K562 (cell line): ENCODE measurements around the gene EIF2AK3. TPM values are rescaled to one million over a fixed set of nuclear protein-coding genes. Genes with fewer than 3 reads are reported as not detected.
A peak's percentile ranks its signal among the peaks of the same experiment; 100 is the strongest.

Source experiments
- ATAC-seq: fragments of 200-7000 bp; cut with Tn5 transposase; 3 replicates; pipeline ENCODE4 v1.9.1; 2020; ENCODE audit warnings: moderate library complexity
- BruUV-seq: library from RNA; stranded (reverse); fragments of 400-500 nt; replicated peaks from 2 replicates; lab custom pipeline; 2021; lab: Mats Ljungman, UMichigan
- CTCF ChIA-PET: fragments of 300-600 bp; formaldehyde crosslinking; extraction: SDS; loops from one replicate; lab custom pipeline; 2021; ENCODE audit warnings: low intra/inter-chr PET ratio; lab: Yijun Ruan, JAX
- POLR2A ChIA-PET: fragments of 300-600, 350-650 bp; sonication (Branson Sonifier 250); formaldehyde crosslinking; extraction: SDS; loops from one replicate; lab custom pipeline; 2021; ENCODE audit warnings: antibody characterized with exemption, inconsistent platforms; lab: Yijun Ruan, JAX
- DNase-seq, 4 experiments: peaks; one replicate each; pipeline versions ENCODE4 v3.0.0 to v3.0.0-alpha.2; 2011 to 2018; ENCODE audit warnings: low spot score in 3 of 4, mixed read lengths in 3 of 4; ENCODE audit errors: extremely low read depth in 1 of 4
- FAIRE-seq: peaks from 2 replicates; lab custom pipeline; 2011; peaks lifted over from hg19 to GRCh38; lab: Jason Lieb, UNC
- H2AFZ ChIP-seq: 2 replicates; pipeline ENCODE4 v1.6.0; 2011; ENCODE audit warnings: low read depth, low read length, control low read depth, inconsistent platforms
- H3K27ac ChIP-seq: fragments of 200-600 bp; 3 replicates; pipeline ENCODE4 v1.8.0; 2011; ENCODE audit warnings: low read depth, mild to moderate bottlenecking, control low read depth, inconsistent platforms, low read length, moderate library complexity, mixed read lengths; ENCODE audit errors: extremely low read depth
- H3K27me3 ChIP-seq, 2 experiments: fragments of 300-600 bp in 1 of 2; 2 replicates in 1 of 2; 3 replicates in 1 of 2; pipeline versions ENCODE4 v1.6.0 to v1.8.0; 2011; ENCODE audit warnings: inconsistent platforms in 2 of 2, low read length in 2 of 2, mild to moderate bottlenecking in 1 of 2, mixed read lengths in 1 of 2, moderate library complexity in 1 of 2; ENCODE audit not compliant: control insufficient read depth in 2 of 2, insufficient read depth in 2 of 2
- H3K36me3 ChIP-seq: fragments of 300-600 bp; 3 replicates; pipeline ENCODE4 v1.8.0; 2011; ENCODE audit warnings: mild to moderate bottlenecking, low read length, inconsistent platforms; ENCODE audit not compliant: control insufficient read depth, insufficient read depth
- H3K4me1 ChIP-seq, 2 experiments: fragments of 200-600 bp in 1 of 2; replicated peaks in 1 of 2; 2 replicates in 1 of 2; 3 replicates in 1 of 2; pipeline versions ENCODE4 v1.5.1 to v1.8.0; 2011; ENCODE audit warnings: inconsistent platforms in 2 of 2, low read length in 2 of 2, mild to moderate bottlenecking in 1 of 2, mixed read lengths in 1 of 2, moderate library complexity in 1 of 2; ENCODE audit not compliant: control insufficient read depth in 2 of 2, insufficient read depth in 2 of 2
- H3K4me2 ChIP-seq: 2 replicates; pipeline ENCODE4 v1.6.1; 2011; ENCODE audit warnings: low read length, control low read depth, inconsistent platforms, mixed read lengths; ENCODE audit not compliant: insufficient read depth
- H3K4me3 ChIP-seq: fragments of 200-600 bp; sonication (generic), shearing (Covaris generic); 2 replicates; pipeline ENCODE4 v1.5.1; 2016; ENCODE audit warnings: control low read depth, inconsistent platforms
- H3K79me2 ChIP-seq: fragments of 200-600 bp; 3 replicates; pipeline ENCODE4 v1.8.0; 2011; ENCODE audit warnings: low read length, inconsistent platforms; ENCODE audit not compliant: control insufficient read depth, insufficient read depth
- H3K9ac ChIP-seq, 2 experiments: 2 replicates each; pipeline versions ENCODE4 v1.6.0 to v1.6.1; 2011; ENCODE audit warnings: low read depth in 2 of 2, low read length in 2 of 2, control low read depth in 1 of 2, inconsistent platforms in 1 of 2, mild to moderate bottlenecking in 1 of 2, mixed read lengths in 1 of 2; ENCODE audit not compliant: insufficient read depth in 1 of 2
- H3K9me1 ChIP-seq: one replicate; pipeline ENCODE4 v1.6.0; 2011; ENCODE audit warnings: inconsistent platforms, mild to moderate bottlenecking, low read length, moderate library complexity; ENCODE audit not compliant: control insufficient read depth, insufficient read depth
- H3K9me3 ChIP-seq: replicated peaks from 2 replicates; pipeline ENCODE4 v1.5.1; 2011; ENCODE audit warnings: low read depth, low read length, inconsistent platforms; ENCODE audit not compliant: control insufficient read depth, insufficient read depth
- H4K20me1 ChIP-seq: replicated peaks from 2 replicates; pipeline ENCODE4 v1.6.1; 2011; ENCODE audit warnings: low read length, inconsistent platforms, mixed read lengths; ENCODE audit not compliant: control insufficient read depth, insufficient read depth
- FOXA1 ChIP-seq: fragments of 450-650 bp; IDR thresholded peaks from 2 replicates; pipeline ENCODE4 v1.6.1; 2016; ENCODE audit warnings: mild to moderate bottlenecking, borderline replicate concordance
- MAFF ChIP-seq: IDR thresholded peaks from 2 replicates; pipeline ENCODE4 v1.6.1; 2012; ENCODE audit warnings: low read length, improper control_type of control experiment
- NFIX ChIP-seq: fragments of 250-450 bp; sonication (Bioruptor Pico); IDR thresholded peaks from 2 replicates; pipeline ENCODE4 v1.4.0; 2020; ENCODE audit warnings: low read depth, mild to moderate bottlenecking, moderate library complexity
- PBX2 ChIP-seq, 2 experiments: IDR thresholded peaks in 1 of 2; conservative IDR thresholded peaks in 1 of 2; 2 replicates each; pipeline ENCODE4 v1.6.1; 2016; ENCODE audit warnings: low read depth in 2 of 2, mild to moderate bottlenecking in 1 of 2, missing compliant biosample characterization in 1 of 2, missing genetic modification characterization in 1 of 2, moderate library complexity in 1 of 2
- PHF8 ChIP-seq: fragments of 200-600 bp; sonication (generic); IDR thresholded peaks from 2 replicates; pipeline ENCODE4 v1.6.1; 2012; ENCODE audit warnings: mixed run types, mild to moderate bottlenecking, inconsistent platforms, low read length, moderate library complexity, borderline replicate concordance
- SMAD4 ChIP-seq: fragments of 250-450 bp; sonication (Bioruptor Pico); conservative IDR thresholded peaks from 2 replicates; pipeline ENCODE4 v1.8.0; 2021; ENCODE audit warnings: inconsistent platforms, mild to moderate bottlenecking, moderate library complexity
- ZNF316 ChIP-seq: fragments of 450-650 bp; IDR thresholded peaks from 2 replicates; pipeline ENCODE4 v1.6.1; 2016
- ZNF592 ChIP-seq: fragments of 450-650 bp; IDR thresholded peaks from 2 replicates; pipeline ENCODE4 v1.6.1; 2017; ENCODE audit warnings: antibody characterized with exemption, mild to moderate bottlenecking
- WGBS: fragments of 100-300 bp; shearing (Covaris generic); methylation state at CpG from one replicate; pipeline ENCODE4 v1.1.6; 2016; ENCODE audit warnings: low coverage, mixed read lengths; ENCODE audit not compliant: insufficient coverage; ENCODE audit errors: missing lambda C conversion rate; 5-methylcytosine and 5-hydroxymethylcytosine counted together
- in situ Hi-C: fragments of 300-500 bp; cut with MboI; formaldehyde crosslinking; loops from 4 replicates; pipeline ENCODE4 v1.15.0; 2018; ENCODE audit warnings: inconsistent platforms, mixed read lengths
- intact Hi-C: fragments of 100-400 bp; cut with micrococcal nuclease; formaldehyde crosslinking; loops from 2 replicates; pipeline ENCODE4 v1.14.2; 2022
- polyA plus RNA-seq, 8 experiments: library from polyadenylated mRNA; depleted of rRNA in 4 of 8; stranded (reverse) in 5 of 8; unstranded in 3 of 8; fragments of >200 nt; fragmentation: Nextera tagmentation in 2 of 8; fragmentation: Illumina TruSeq in 1 of 8; extraction: Ambion mirVana in 2 of 8; extraction: Trizol in 1 of 8; gene quantifications; 2 replicates each; pipeline versions ENCODE4 v1.2.1 to v1.2.3, GENCODE V29; 2011 to 2014; ENCODE audit warnings: inconsistent platforms in 1 of 8, missing spikeins in 1 of 8
- total RNA-seq, 7 experiments: library from RNA; depleted of rRNA in 6 of 7; stranded (reverse); fragments of >200 nt in 6 of 7; fragmentation: Illumina TruSeq in 2 of 7; extraction: Trizol in 2 of 7; gene quantifications; 2 replicates each; pipeline versions ENCODE4 v1.2.1 to v1.2.3, GENCODE V29; 2011 to 2021; ENCODE audit warnings: low replicate concordance in 1 of 7

EIF2AK3 gene
- total and polyA plus RNA-seq, 9 of the 15 experiments (the other 6 are each of a cell fraction or from before 2014, with no cell fraction given), result 1.7 to 11.6 (median 7.4) TPM

DNA sequence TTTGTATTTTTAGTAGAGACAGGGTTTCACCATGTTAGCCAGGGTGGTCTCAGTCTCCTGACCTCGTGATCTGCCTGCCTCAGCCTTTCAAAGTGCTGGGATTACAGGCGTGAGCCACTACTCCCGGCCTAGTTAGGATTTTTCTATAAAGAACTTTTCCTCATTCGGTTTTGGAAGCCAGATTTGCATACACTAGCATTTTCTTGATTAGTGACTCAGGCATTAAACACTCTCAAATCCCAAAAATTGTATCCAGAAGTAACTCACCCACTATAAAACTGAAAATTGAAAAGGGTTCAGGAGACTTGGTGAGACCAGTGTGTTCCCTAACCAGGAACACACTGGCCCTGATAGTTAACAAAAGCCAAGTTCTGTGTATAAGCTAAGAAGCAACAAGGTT, 25.2 kb downstream of the EIF2AK3 start:
- POLR2A ChIA-PET, result interaction anchor here (1.2 kb wide), 1 partner anchor 38 kb away, joined by 4 read pairs; no protein-coding TSS in a partner anchor
- in situ Hi-C loops, result no loop called here

DNA sequence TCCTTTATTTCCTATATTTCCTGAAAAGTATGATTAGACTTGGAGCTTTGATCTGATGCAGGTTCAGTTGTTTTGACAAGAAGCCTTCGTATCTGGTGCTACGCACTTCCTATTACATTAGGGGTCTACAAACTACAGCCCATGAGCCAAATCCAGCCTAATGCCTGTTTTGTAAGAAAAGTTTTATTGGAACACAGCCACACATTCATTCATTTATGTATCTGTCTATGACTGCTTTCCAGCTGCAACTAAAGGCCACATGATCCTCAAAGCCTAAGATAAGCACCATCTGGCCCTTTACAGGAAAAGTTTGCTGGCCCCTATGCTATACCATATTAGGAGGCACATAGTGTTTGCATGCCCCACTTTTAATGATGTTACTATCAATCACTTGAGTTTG, 26.0 kb downstream of the EIF2AK3 start:
- POLR2A ChIA-PET, result interaction anchor here (0.7 to 1.2 kb wide), 2 partner anchors 26 to 39 kb away, joined by 3 to 4 read pairs; no protein-coding TSS in a partner anchor
- peak; percentile 50; the same call in 2 of the 3 replicates for ATAC-seq
- intact Hi-C loops, result no loop called here
- TF ChIP-seq NFIX (CRISPR knock-in tag) (no peak), ZNF592 (no peak), SMAD4 (CRISPR knock-in tag) (no peak), PBX2 (CRISPR knock-in tag; IDR thresholded peaks at IDR 0.05; ENCODE audit: low read depth) (no peak), PBX2 (tag; conservative IDR thresholded peaks at IDR 0.05; ENCODE audit: low read depth) (0 out of 2 replicates have a peak, but pooled peaks have one; percentile 17), PHF8 (no peak)

More for the DNA sequence above, 25.2 kb downstream of the EIF2AK3 start:
- Histone ChIP-seq H3K27ac (peak overlapping the region; percentile 3; the same call in 1 of the 3 replicates), H3K9ac (no peak overlapping the region), H3K36me3 (no peaks in the 10 kb centered on the region), H3K4me2 (no peak overlapping the region), H3K4me1 (peaks cover 0 to 17% of the 10 kb centered on the region in 2 experiments; a peak in 3 of 5 replicates), H2AFZ (no peak overlapping the region), H3K9me1 (no peaks in the 10 kb centered on the region), H3K4me3 (no peak overlapping the region), H3K27me3 (no peaks in the 10 kb centered on the region), H3K79me2 (peaks cover 4% of the 10 kb centered on the region; the same call in 1 of the 3 replicates), H3K9me3 (no peaks in the 10 kb centered on the region), H4K20me1 (0 out of 2 replicates have a peak, but pooled peaks cover 5% of the 10 kb centered on the region)
- intact Hi-C loops, result no loop called here
- CTCF ChIA-PET, result no interaction called here
- peak; percentile 20; the same call in 1 of the 2 replicates for TF ChIP-seq ZNF316
- TF ChIP-seq FOXA1, result no peak
- TF ChIP-seq MAFF, result 0 out of 2 replicates have a peak, but pooled peaks have one; percentile 5
- WGBS, result 81% methylated on average over 4 of the region's 4 CpGs
- ATAC-seq (no peak), DNase-seq (no peak), FAIRE-seq (no peak)
- BruUV-seq, result no TSS peak

More for the DNA sequence above, 26.0 kb downstream of the EIF2AK3 start:
- H2AFZ ChIP-seq, result no peak overlapping the region
- H3K4me2 ChIP-seq, result no peak overlapping the region
- BruUV-seq, result no TSS peak
- no peak overlapping the region for H3K27ac ChIP-seq
- CTCF ChIA-PET, result no interaction called here
- no peak overlapping the region for H3K9ac ChIP-seq
- H4K20me1 ChIP-seq, result 0 out of 2 replicates have a peak, but pooled peaks cover 5% of the 10 kb centered on the region
- WGBS, result 79% methylated on average over 2 of the region's 2 CpGs
- H3K4me1 ChIP-seq, result peaks cover 0 to 17% of the 10 kb centered on the region in 2 experiments; a peak in 3 of 5 replicates
- H3K79me2 ChIP-seq, result peaks cover 4% of the 10 kb centered on the region; the same call in 1 of the 3 replicates
- peak in 1 of 4 experiments; percentile 21 for DNase-seq
- no peaks in the 10 kb centered on the region for H3K9me3 ChIP-seq
- no peak overlapping the region for H3K4me3 ChIP-seq
- no peak for FAIRE-seq
- no peaks in the 10 kb centered on the region for H3K9me1 ChIP-seq
- no peaks in the 10 kb centered on the region for H3K36me3 ChIP-seq
- H3K27me3 ChIP-seq, result no peaks in the 10 kb centered on the region
- in situ Hi-C loops, result no loop called here
